Right kidney (tissue), 1 donor: ENCODE measurements around the gene ZMIZ1.
A peak's percentile ranks its signal among the peaks of the same experiment; 100 is the strongest.

Source experiments
- DNase-seq: peaks from one replicate; pipeline ENCODE4 v3.0.0-alpha.2; 2016

The ZMIZ1 gene

GRCh38 chr10:79098596-79099015 lies 29.8 kb downstream of the ZMIZ1 start:
- DNase-seq: no peak

DNA sequence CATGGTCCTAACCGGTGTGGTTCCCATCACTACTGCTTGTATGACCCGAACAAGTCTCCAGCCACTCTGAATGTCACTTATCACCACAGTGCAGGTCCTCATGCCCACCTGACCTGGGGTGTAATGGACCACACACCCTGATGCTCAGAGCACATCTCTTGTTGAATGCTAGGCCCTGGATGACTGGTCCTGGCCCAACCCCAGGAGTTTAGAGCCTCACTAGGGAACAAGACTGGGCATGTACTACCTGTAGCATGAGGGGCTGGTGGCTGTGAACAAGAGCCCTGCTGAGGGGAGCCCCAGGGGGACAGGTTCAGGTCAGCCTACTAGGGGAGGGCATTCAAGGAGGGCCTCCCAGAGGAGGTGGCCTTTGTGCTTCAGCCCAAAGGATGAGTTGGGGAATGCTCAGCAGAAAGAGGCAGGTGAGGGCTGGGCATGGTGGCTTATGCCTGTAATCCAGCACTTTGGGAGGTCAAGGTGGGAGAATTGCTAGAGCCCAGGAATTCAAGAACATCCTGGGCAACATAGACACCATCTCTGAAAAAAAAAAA lies 31.2 kb downstream of the ZMIZ1 start:
- DNase-seq: no peak

- DNase-seq: no peak
These were observed 32.0 kb downstream of the ZMIZ1 start for GRCh38 chr10:79100771-79101170.

- DNase-seq: peak; percentile 67
These were observed 33.1 kb downstream of the ZMIZ1 start for GRCh38 chr10:79101560-79102497.

DNA sequence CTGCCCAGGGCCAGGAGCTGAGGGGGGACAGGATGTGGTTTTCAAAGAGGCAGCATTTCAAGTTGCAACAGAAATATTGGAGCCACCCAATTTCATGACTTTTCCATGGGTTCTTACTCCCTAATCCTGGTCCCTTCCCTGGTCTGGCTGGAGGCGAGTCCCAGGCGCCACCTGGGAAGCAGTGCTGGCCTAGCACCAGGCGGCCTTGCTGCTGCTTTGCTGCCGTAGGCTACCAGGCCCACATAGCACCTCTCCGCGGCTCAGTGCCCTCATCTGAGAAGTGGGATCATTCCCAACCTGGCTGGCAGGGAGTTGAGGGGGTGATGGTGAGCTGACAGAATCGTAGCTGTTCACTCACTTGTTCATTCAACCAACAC lies 33.7 kb downstream of the ZMIZ1 start:
- no peak for DNase-seq

- DNase-seq: no peak
These were observed 34.4 kb downstream of the ZMIZ1 start for GRCh38 chr10:79103129-79103528.

DNA sequence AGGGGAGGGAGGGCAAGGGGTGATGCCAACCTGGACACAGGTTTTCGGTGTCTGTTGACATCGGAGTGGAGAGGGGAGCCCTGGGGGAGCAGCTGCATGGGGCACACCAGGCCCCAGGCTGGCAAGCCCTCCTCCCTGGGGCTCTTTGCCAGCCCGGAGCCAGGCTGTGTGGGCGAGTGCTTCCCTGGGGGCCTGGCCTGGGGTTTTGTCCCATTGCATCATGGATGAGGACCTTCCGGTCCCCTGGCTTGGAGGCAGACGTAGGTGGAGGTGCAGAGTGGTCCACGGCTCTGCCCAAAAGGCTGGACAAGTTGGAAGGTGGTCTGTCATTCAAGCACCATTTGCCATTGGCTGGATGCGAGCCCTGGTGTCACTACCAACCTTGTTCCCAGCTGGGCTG lies 34.8 kb downstream of the ZMIZ1 start:
- DNase-seq: no peak

GRCh38 chr10:79105150-79105739 lies 36.5 kb downstream of the ZMIZ1 start:
- no peak for DNase-seq

- no peak for DNase-seq
These were observed 37.1 kb downstream of the ZMIZ1 start for GRCh38 chr10:79105818-79106217.

DNA sequence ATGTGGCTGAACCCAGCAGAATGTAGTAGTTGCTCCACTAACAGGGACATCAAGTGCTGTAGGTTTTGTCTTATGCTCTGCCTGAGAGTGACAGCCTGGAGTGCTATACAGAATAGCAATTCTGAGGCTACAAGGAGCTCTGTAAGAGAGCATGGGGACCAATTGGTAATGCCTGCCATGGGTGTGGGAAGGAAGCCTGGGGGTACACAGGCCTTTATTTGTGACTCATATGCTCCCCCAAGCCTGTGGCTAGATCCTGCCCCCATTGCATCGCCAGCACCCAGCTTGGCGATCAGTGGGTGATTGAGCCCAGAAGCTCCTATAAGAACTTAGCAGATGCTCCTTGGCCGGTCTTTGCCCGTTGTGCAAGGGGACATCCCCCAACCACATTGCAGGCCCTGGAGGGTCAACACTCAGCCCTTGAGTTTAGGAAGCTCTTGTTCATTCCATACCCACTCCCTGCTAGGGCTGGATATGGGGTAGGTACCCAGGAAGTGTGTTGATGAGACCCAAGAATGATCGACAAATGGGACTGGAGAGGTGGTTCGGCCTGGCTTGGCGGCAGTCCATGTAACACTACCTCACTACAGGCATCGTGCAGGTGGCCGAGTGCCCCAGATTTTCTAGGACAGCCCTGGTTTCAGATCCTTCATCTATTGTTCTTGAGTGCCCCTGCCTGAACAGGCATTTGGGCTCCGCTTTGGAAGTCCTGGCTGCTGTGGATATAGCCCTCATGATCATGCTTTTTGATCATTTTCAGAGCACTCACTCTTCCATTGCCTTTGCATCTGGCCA lies 37.7 kb downstream of the ZMIZ1 start:
- DNase-seq: no peak

DNA sequence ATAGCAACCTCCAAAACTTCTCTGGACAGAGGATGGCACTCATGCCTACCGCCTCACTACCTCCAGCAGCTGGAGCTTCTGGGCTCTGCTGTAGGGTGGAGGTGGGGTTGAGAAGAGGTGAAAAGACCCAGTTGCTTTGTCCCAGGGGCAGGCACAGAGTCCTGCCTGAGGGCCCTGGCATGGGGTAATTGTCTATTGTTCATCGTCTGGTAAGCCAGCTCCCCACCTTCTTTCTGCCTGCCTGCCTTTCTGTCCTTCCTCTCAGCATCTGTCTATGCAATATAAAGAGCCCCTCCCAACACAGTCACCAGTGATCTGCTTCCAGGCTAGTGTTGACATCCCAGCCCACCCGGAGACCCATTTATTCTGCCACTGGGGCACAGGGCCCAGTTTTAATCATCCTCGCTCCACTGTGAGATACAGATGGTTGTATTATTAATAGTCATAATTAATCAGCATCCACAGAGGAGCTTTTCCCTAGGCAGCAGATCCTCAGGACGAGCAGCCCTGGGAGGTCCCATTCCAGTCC lies 39.0 kb downstream of the ZMIZ1 start:
- DNase-seq: no peak

DNA sequence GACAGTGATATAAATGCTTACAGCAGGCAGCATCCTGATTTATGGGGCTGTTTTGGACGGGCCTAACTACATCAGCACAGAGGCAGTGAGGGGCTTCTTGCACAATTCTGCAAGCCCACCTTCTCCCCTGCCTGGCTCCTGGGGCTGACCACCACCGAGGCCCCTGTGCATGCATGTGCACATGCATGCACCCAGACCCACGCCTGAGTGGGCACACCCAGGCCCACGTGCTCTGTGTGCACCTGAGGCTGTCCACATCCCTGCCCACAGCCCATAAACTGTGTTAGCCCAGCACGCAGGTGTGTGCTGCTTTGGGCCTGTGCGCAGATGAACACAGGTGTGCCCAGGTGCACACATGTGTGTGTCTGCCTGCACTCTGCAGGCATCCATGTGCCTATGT lies 40.0 kb downstream of the ZMIZ1 start:
- no peak for DNase-seq

DNA sequence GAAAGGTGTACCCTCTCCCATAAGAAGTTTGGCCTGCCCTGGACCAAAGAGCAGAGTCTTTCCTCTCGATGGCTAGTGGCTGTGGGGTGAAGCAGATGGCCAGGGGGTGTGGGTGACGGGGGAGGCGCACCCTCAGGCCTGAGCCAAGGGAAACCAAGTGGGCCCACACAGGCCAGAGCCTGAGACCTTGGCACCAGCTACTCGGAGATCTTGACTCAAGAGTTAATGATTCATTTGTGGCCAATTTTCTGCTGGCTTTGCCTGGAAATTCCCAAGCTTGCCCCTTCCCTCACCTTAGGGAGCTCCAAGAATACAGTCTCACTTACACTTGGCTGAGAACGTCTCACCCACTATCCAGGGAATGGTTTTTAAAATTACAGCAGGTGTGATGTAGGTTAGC lies 42.7 kb downstream of the ZMIZ1 start:
- no peak for DNase-seq

- DNase-seq: no peak
These were observed 43.3 kb downstream of the ZMIZ1 start for GRCh38 chr10:79111846-79112614.

DNA sequence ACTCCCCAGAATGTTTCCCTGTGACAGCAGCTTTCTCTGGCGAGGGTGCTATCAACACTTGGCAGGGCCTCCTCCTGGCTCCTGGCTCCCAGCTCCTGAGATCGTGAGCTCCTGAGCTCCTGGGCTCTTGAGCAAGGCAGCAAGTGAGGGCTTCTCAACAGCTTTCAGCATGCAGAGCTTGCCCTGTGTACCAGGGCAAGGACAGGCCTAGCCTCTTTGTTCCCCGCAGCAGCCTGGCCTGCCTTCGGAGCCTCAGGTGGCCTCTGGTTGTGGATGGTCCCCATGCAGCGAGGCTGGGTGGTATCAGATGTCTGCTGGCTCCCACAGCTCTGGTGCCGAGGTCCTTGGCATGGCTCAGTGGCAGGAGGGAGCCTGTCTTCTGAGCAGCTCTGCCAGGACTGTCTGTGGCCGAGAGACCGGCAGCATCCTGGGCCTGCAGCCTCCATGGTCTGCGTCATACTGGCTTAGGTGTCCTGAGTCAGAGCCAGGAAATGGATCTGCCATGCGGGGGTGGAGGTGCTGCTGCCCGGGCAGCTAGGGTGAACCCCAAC lies 44.2 kb downstream of the ZMIZ1 start:
- no peak for DNase-seq

DNA sequence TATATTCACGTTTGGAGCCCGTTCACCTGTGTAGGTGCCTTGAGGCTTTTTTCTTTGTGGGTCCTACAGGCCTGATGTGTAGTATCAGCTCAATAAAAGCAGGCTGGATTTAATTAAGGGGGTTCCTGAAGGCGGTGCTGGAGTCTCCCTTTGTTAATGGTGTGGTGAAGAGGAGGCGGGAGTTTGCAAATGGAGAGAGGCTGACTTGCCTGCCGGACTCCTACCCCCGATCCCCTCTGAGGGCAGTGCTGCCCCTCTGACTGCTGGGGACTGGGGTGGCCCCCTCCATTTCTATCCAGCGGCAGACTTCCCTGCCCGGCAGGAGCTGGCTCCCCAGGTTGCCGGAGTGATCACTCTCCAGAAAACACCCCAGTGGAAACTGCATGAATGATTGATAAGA lies 45.1 kb downstream of the ZMIZ1 start:
- DNase-seq: no peak

- DNase-seq: no peak
These were observed 46.5 kb downstream of the ZMIZ1 start for GRCh38 chr10:79115302-79115701.

DNA sequence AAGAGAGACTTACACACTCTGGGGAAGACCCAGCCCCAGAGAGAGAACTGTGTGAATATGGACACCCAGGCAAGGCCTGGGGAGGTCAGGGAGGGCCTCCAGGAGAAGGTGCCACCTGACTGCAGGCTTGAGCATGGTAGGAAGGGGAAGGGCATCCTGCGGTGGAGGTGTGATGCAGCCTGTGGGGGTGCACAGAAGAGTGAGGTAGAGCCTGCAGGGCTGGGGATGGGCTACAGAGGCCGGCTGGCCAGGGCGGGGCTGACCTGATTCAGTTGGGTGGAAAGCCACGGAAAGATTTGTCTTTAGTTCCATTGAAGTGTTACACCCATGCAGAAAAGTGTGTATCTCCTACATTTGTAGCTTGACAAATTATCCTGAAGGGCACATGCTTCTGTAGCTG lies 47.6 kb downstream of the ZMIZ1 start:
- no peak for DNase-seq

- DNase-seq: no peak
These were observed 48.3 kb downstream of the ZMIZ1 start for GRCh38 chr10:79116801-79117723.
